ENCODE measurements around the gene SPDYE3.

Gene SPDYE3

DNA sequence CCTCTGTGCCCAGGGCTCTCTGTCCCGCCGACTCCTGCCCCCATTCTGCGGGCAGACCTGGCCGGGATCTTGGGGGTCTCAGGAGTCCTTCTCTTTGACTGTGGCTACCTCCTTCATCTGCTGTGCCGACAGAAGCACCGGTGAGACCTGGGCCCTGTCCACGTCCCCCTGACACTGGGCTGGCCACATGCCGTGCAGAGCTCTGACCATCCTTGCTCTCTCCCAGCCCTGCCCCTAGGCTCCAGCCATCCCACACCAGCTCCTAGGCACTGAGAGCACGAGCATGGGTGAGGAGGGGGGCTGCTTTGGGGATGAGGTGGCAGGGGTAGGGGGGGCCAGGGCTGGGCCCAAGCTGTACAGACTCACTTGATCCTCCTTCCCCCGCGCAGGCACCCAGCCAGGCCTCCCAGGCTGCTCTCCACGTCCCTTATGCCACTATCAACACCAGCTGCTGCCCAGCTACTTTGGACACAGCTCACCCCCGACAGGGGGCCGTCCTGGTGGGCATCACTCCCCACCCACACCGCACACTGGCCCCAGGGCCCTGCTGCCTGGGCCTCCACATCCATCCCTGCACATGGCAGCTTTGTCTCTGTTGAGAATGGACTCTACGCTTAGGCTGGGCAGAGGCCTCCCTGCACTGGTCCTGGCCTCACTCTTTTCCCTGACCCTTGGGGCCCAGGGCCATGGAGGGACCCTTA is 45.6 kb downstream of the SPDYE3 start:
- TF ChIP-seq, protein P1, sequence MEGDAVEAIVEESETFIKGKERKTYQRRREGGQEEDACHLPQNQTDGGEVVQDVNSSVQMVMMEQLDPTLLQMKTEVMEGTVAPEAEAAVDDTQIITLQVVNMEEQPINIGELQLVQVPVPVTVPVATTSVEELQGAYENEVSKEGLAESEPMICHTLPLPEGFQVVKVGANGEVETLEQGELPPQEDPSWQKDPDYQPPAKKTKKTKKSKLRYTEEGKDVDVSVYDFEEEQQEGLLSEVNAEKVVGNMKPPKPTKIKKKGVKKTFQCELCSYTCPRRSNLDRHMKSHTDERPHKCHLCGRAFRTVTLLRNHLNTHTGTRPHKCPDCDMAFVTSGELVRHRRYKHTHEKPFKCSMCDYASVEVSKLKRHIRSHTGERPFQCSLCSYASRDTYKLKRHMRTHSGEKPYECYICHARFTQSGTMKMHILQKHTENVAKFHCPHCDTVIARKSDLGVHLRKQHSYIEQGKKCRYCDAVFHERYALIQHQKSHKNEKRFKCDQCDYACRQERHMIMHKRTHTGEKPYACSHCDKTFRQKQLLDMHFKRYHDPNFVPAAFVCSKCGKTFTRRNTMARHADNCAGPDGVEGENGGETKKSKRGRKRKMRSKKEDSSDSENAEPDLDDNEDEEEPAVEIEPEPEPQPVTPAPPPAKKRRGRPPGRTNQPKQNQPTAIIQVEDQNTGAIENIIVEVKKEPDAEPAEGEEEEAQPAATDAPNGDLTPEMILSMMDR (IDR thresholded peaks at IDR 0.05), result no peak
- Histone ChIP-seq H3K4me3 (ENCODE audit: low read depth in 1 of 2, low read length in 1 of 2) (no peak overlapping the region), H3K36me3 (peaks cover 27% of the 10 kb centered on the region), H3K9me3 (no peaks in the 10 kb centered on the region), H3K4me1 (ENCODE audit: control insufficient read depth in 1 of 2, insufficient read depth in 1 of 2, low read depth in 1 of 2, low read length in 1 of 2) (peaks cover 55% of the 10 kb centered on the region in 2 experiments), H3K27me3 (no peaks in the 10 kb centered on the region), H3K27ac (peak overlapping the region; percentile 100)

DNA sequence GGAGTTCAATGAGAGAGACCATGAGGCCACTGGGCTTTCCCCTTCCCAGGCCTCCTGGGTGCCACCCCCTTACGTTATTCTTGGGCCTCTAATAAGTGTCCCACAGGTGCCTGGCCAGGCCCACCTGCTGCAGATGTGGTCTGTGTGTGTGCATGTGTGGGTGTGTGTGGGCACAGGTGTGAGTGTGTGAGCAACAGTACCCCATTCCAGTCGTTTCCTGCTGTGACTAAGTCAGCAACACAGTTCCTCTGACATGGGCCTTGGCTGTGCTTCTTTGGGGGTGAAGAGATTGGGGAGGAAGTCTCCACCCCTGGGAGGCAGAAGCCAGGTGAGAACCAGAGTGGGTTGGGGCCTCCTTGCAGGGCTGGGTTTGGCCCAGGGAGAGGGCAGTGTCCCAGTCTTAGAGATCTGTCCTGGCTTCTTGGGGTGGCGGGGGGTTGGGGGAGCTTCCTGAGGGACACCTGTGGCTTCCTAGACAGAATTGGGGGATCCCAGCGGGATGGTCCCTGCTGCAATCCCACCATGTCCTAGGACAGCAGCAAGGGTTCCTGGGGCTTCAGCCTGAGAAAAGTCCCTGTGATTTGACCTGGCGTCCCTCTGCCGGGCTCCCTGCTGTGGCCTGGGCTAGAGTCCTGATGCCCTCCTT is 46.3 kb downstream of the SPDYE3 start:
- H3K27me3 ChIP-seq, result no peaks in the 10 kb centered on the region
- H3K27ac ChIP-seq, result peak overlapping the region; percentile 100
- no peaks in the 10 kb centered on the region for H3K9me3 ChIP-seq
- peaks cover 61 to 62% of the 10 kb centered on the region in 2 experiments for H3K4me1 ChIP-seq (ENCODE audit: control insufficient read depth in 1 of 2, insufficient read depth in 1 of 2, low read depth in 1 of 2, low read length in 1 of 2)
- H3K36me3 ChIP-seq, result peaks cover 29% of the 10 kb centered on the region
- no peak overlapping the region for H3K4me3 ChIP-seq (ENCODE audit: low read depth in 1 of 2, low read length in 1 of 2)
- TF ChIP-seq, protein P1 (IDR thresholded peaks at IDR 0.05), result no peak

DNA sequence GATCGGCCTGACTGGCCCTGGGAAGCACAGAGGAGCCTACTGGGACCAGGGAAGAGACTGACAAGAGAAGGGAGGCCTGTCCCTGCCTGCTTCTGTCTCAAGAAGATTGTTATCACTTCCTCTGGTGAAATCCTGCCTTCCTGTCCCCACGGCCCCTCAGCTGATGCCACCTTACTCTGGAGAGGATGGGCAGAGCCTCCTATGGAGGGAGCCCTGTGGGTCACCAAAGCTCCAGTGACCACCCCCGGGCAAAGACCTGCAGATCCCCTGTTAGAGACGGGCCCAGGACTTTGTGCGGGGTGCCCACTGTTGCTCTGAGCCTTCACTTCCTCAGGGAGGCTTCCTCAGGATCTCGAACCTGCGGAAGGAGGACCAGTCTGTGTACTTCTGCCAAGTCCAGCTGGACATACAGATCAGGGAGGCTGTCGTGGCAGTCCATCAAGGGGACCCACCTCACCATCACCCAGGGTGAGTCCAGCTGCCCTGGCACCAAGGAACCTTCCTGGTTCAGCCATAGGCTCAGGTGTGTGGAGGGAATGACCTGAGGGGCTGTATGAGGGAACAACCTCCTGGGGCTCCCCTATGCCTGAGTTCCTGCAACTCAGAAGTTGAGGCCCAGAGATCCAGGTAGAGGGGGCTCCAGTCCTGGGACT is 49.0 kb downstream of the SPDYE3 start:
- Histone ChIP-seq H3K9me3 (no peaks in the 10 kb centered on the region), H3K27me3 (no peaks in the 10 kb centered on the region), H3K27ac (peak overlapping the region; percentile 100), H3K4me1 (ENCODE audit: control insufficient read depth in 1 of 2, insufficient read depth in 1 of 2, low read depth in 1 of 2, low read length in 1 of 2) (peaks cover 80 to 85% of the 10 kb centered on the region in 2 experiments), H3K4me3 (ENCODE audit: low read depth in 1 of 2, low read length in 1 of 2) (peak overlapping the region; percentile 65 to 68), H3K36me3 (peaks cover 38% of the 10 kb centered on the region)
- TF ChIP-seq, protein P1 (IDR thresholded peaks at IDR 0.05), result no peak

DNA sequence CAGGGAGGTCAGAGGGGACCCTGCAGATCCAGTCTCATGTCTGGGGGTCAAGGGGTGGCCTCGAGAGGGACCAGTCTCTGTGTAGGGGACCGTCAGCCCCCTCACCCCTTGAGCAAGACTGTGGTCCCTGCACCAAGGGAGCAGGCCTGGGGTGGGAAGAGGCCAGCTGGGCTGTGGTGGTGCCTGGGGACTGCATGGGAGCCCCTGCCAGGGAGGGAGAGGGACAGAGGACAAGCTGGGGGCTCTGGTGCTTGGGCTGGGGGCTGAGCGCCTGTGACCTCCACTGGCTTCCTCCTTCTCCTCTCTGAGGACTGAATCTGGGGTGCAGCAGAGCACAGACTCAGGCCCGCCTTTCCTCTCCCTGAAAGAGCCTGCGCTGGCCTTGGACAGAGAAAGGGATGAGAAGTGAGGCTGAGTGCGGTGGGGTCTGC is 49.6 kb downstream of the SPDYE3 start:
- Histone ChIP-seq H3K4me3 (ENCODE audit: low read depth in 1 of 2, low read length in 1 of 2) (peak overlapping the region; percentile 65 to 68), H3K27ac (peak overlapping the region; percentile 100), H3K36me3 (peaks cover 44% of the 10 kb centered on the region), H3K4me1 (ENCODE audit: control insufficient read depth in 1 of 2, insufficient read depth in 1 of 2, low read depth in 1 of 2, low read length in 1 of 2) (peaks cover 74 to 80% of the 10 kb centered on the region in 2 experiments), H3K9me3 (no peaks in the 10 kb centered on the region), H3K27me3 (no peaks in the 10 kb centered on the region)
- TF ChIP-seq, protein P1 (IDR thresholded peaks at IDR 0.05), result no peak

DNA sequence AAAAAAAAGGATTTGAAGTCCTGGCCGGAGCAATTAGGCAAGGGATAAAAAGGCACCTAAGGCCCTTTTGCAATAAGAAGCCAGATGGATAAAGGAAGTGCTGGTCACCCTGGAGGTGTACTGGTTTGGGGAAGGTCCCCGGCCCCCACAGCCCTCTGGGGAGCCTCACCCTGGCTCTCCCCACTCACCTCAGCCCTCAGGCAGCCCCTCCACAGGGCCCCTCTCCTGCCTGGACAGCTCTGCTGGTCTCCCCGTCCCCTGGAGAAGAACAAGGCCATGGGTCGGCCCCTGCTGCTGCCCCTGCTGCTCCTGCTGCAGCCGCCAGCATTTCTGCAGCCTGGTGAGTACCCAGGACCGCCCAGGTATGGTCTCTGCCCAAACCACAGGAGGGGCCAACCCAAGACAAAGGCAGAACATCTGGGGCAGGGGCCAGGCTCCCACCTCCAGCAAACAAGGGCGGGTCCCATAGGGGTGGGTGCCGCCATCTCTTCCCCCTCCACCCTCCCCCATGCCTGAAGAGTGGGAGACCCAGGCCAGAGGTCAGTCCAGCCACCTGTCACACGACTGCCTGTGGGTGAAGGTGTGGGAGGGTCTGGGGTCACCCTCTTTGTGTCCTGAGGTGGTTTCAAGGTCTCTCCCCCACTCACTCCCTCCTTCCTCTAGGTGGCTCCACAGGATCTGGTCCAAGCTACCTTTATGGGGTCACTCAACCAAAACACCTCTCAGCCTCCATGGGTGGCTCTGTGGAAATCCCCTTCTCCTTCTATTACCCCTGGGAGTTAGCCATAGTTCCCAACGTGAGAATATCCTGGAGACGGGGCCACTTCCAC is 50.7 kb downstream of the SPDYE3 start, which contains the start of gene PILRB:
PILRB (plus strand) TSS at position 91 of the 830 bp plus-strand sequence; CDS start at position 277, 186 bp downstream.
- Histone ChIP-seq H3K4me3 (ENCODE audit: low read depth in 1 of 2, low read length in 1 of 2) (peak within 1 kb of the TSS; percentile 65 to 68), H3K27me3 (no peaks in the 10 kb centered on the region), H3K36me3 (peaks cover 45% of the 10 kb centered on the region), H3K9me3 (no peaks in the 10 kb centered on the region), H3K27ac (peak within 1 kb of the TSS; percentile 100), H3K4me1 (ENCODE audit: control insufficient read depth in 1 of 2, insufficient read depth in 1 of 2, low read depth in 1 of 2, low read length in 1 of 2) (peaks cover 67 to 75% of the 10 kb centered on the region in 2 experiments)
- TF ChIP-seq, protein P1 (IDR thresholded peaks at IDR 0.05), result peak; percentile 12
